ENCODE measurements around the gene CAMTA1.

The CAMTA1 gene

DNA sequence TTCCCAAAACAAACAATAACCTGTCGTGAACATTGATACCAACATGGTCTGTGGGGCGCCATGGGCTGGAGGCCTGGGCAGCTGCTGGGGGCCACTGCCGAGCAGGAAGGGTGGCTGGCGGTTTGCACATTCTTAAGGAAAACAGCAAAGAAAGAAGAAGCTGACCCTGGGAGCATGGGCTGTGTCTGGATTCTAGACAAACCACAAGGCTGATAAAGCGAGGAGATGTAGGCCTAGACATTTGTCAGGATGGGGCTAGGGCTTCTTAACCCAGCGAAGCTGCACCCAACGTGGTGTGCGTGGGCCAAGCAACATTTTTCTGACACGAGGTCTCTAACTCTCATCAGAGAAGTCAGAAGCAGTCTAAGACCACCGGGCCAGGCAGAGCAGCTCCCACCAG lies 663.7 kb downstream of the CAMTA1 start:
- DNase-seq, result no peak

DNA sequence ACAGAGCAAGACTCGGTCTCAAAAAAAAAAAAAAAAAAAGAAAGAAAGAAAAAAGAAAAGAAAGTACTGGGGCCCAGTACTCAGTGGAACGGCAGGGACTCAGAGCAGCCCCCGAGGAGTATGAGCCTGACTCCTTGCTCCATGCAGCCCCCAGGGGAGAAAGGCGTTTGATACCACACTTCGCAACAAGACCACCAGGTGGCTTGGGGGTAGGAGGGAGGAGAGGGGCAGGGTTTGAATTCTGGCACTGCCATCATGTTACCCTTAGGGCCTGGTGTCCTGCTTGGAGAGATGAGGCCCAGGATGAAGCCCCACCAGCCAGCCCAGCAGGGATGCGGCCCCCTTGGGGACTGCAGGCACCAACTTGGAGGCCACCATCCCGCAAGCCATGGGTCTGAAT lies 664.5 kb downstream of the CAMTA1 start:
- no peak for DNase-seq

DNA sequence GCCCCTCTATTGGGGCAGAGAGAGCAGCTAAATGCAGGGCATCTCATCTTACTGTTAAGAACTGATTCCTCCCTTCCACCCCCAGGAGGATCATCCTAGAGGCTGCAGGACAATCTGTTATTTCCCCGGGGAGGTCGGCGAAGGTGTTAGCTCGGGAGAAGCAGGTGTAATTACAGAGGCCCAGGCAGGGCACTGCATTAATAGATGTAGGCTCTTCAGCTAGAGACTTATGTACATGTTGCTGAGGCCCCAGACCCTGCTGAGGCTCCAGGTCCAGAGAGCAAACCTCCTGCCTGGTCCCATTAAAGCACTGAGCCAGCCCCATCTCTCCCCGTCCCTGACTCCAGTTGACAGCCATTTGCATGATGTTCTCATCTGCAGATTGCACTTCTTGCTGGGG lies 665.6 kb downstream of the CAMTA1 start:
- no peak for DNase-seq

DNA sequence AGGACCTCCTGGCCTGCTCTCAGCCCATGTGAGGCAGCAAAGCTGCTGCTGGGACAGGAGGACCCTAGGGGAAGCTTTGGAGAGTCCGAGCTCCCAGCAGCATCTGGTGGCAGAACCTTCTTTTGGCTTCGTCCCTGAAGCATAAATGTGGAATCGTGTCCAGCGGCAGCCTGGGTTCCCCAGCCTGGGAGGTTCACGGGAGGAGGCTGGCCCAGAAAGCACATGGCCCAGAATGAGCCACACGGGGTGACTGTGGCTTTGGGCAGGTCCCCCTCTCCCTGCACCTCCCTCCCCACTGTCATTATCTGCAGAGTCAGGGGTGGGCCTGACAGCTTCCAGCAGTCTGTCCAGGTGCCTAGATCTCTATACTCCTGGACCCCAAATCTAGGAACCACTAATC lies 667.8 kb downstream of the CAMTA1 start:
- DNase-seq, result no peak

DNA sequence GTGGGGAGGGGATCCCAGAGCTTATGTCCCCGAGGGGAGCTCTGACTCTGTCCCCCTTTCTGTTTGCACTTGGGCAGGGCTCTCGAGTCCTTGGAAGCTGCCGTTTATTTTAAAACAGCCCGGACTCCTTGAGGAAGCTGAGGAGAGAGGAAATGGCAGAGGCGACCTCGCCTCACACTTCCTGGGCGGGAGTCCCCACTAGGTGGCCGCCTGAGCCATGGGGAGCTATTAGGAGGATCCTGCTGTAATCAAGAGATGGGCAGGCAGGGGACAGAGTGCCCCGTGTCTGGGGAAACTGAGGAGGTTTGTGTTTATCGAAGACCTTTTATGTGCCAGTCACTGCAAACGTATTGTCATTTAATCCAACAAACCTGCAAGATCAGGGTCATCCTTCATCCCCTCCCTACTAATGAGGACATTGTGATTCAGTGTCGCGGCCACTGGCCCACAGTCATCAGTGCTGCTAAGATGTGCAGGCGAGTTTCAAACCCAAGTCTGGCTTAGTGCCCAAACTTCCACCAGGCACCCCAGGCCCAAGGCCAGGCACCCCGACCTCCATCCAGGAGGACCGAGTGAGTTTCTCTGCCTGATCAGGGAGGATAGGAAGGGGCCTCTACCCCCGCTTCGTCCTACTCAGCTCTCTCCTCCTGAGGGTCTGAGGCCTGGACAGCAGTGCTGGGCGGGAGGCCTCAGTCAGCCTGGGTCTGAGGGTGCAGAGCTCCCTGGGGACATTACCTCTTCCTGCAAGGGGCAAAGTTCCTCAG lies 669.0 kb downstream of the CAMTA1 start:
- no peak for DNase-seq

DNA sequence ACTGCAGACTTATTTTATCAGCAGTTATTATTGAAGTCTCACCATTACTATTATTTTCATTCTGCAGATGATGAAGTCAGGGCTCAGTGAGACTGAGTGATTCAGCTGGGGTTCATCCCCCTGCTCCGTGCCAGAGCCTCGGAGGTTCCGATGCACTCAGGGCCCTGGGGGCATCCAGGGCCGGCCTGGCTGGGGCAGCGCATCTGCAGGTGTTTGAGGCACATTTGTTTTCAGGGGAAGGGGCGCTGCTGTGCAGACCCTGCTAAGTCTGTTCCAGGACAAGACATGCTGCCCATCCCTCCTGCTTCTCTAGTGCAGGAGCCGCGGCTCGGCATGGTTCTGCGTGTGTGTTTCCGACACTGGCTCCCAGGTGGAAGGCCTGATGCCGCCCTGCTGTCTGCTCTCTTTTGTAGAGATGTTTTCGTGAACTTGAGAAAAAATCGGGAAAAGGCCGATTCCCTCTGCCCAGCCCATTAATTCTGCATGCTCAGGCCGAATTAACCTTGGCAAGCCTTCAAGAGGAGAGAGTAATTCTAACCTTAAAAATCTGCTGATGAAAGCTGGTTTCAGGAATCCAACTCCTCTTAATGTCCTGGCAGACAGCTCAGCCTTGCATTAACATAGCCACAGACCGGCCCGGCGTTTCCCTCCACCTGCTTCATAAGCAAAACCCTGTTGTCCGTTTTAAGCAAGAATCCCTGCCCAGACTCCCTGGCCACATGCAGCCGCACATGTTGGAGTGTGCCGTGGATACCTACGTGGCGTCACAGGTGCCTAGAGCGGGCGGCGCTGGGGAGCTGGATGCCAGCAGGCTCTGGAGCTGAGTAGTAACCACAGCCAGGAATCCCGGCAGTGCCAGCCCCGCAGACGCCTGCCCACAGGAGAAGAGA lies 669.9 kb downstream of the CAMTA1 start:
- DNase-seq, result no peak

DNA sequence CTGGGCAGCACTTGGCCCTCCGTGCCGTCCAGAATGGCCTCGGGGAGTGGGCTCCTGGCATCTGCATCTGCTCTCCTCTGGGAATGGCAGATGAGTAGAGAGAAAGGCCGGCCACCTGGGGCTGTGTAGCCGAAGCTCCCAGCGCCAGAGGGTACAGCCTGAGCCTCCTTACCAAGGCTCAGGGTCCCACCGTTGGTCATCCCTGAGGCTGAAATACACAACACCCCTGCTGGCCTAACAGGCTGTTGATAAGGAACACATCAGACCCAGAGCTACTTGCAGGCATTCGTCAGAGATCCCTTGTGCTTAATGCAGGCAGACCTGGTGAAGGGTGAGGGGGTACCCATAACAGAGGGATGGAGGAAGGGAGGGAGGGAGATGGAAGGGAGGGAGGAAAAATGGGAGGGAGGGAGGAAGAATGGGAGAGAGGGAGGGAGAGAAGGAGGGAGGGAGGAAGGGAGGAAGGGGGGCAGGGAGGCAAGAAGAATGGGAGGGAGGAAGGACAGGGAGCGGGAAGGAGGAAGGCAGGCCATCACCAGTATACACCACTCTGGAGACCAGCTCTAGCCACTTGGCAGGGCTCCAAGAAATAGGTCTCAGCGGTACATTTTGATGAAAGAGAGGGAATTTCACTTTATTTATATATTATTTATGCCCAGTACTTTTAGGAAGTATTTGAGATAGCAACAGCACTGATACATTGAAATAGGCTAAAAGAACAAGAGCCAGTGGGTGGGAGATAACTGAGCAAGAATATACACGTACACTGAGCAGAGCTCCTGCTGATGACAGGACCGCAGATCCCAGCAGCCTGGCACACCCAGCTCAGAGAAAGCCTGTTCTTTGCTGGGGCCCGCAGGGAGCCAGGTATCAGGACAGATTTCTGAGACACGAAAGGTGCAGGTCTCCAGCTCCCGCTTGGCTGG lies 670.8 kb downstream of the CAMTA1 start:
- no peak for DNase-seq

DNA sequence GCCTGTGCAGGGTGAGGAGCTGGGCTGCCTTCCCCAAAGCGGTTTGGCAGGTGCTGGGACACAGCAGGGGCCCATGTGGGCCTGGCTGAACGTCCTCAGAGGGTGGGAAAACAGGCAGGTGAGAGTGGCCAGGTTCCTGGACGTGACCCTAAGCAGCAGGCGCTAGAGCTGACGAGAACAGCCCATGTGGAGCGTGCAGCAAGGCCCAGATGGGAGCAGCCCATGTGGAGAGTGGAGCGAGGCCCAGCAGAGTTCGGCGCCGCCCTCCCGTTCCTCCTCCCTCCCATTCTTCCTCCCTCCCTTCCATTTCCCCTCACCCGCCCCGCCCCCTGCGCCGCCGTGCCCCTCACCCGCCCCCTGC lies 671.4 kb downstream of the CAMTA1 start:
- no peak for DNase-seq

DNA sequence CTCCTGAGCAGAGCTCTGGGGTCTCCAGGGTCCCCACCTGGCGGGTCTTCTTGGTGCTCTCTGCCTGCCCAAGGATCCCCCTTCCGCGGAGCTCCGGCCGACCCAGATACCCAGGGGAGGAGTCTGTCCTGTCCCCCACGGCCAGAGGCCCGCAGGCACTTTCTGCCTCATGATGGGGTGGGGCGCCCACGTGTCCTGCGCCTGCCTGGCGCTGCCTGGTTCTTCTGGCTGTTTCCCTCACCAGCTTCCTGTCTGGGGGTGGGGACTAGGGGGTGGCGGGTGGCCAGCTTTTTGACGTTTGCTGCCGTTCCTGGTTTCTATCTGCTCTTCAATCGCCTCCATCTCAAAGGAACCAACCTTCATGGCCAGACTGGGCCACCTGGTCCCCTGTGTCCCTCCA lies 672.6 kb downstream of the CAMTA1 start:
- DNase-seq, result no peak

DNA sequence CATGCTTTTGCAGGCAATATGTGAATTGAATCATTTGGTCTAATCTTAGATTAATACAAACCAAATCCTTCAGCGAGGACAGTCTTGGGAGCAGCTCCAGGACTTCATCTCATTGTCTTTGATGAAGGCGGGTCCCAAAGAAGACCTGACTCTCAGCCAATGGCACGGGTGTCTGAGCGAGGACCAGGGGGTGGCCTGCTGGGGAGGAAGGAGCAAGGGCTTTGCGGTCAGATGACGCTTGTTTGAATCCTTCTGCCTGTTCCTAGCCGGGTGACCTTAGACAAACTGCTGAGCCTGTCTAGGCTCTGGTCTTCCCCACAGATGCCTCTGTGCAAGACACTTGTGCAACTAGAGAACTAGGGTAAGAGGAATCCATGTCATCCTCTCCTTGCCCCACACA lies 673.7 kb downstream of the CAMTA1 start:
- no peak for DNase-seq

DNA sequence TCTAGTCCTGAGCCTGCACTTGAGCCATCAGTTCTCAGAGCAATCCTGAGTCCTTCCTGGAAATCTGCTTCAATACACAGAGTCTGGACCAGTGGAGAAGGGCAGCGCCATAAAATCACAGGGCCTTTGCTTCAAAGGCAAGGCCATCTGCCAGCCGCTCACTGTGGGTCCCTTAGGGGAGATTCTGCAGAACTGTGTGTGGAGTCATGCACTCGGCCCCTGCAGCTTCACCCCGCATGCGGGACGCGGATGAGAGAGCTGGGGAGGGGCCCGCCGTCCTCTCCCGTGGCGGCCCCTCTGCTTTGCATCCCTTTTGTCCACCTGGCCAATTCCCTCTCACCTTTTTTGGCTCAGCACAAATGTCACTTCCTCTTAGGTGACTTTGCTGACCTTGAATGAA lies 674.7 kb downstream of the CAMTA1 start:
- no peak for DNase-seq

DNA sequence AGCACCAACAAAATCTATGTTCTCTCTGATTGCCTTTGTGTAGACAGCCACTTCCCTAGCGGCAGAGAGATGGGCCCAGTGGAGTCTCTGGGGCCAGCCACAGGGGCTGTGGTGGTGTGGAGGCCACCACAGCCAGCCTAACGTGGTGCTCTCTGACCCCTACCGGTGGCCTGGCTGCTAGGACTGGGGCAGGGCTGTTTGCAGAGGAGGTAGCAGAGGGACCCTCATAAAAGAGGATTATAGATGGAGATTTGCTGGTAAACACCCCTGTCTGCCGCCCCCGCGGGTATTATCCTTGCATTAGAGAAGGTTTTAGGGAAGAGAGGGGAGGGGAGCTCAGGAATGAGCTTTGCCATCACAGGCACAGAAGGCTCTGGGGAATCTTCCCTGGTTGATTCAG lies 675.6 kb downstream of the CAMTA1 start:
- no peak for DNase-seq

DNA sequence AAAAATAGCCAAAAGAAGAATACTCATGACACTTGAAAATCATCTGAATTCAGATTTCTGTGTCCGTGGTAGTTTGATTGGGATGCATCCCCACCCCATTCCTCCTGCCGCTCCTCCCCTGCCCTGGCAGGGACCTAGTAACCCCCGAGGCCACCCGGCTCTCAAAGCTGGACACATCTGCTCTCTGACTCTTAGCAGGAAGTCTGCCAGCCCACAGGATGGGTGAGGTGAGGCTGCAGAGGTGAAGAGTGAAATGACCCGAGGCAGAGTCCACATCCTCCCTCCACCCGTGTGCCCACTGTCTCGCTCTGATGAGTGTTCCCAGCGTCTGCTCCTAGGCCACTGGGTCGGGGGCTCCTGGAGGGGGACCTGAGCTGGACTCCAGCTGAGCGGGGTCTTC lies 677.4 kb downstream of the CAMTA1 start:
- no peak for DNase-seq

DNA sequence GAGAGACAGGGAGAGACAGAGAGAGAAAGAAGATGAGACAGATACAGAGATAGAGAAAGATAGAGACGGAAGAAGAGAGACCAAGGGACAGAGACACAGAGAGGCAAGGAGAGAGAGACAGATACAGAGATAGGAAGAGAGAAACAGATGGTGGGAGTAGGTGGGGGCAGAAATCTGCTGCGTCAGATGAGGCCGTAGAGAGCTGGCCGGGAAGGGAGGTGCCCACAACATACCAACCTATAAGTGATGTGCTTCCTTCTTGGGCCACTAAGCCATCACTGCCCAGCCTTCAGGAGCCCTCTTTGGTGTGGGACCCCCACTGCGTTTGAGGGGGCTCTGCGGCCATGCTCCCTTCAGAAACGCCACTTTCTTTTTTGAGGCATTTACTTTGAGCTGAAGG lies 678.3 kb downstream of the CAMTA1 start:
- no peak for DNase-seq

DNA sequence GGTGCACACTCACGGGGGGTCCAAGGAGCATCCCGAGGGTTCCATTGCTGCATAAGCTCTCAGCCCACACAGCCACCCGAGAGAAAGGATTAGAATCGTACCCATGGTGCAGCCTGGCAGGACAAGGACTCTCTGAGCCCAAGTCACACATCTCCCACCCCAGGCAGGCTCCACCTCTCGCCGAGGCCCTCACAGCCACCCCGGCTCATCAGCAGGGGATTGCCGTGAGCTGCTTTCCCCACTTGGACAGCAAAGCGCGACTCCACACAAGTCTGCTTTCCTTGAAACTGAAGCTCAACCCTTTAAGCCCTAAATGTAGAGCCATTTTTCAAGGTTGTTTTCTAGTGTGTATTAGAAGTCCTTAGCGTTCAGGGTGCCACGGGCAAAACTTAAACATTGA lies 679.5 kb downstream of the CAMTA1 start:
- DNase-seq, result no peak

DNA sequence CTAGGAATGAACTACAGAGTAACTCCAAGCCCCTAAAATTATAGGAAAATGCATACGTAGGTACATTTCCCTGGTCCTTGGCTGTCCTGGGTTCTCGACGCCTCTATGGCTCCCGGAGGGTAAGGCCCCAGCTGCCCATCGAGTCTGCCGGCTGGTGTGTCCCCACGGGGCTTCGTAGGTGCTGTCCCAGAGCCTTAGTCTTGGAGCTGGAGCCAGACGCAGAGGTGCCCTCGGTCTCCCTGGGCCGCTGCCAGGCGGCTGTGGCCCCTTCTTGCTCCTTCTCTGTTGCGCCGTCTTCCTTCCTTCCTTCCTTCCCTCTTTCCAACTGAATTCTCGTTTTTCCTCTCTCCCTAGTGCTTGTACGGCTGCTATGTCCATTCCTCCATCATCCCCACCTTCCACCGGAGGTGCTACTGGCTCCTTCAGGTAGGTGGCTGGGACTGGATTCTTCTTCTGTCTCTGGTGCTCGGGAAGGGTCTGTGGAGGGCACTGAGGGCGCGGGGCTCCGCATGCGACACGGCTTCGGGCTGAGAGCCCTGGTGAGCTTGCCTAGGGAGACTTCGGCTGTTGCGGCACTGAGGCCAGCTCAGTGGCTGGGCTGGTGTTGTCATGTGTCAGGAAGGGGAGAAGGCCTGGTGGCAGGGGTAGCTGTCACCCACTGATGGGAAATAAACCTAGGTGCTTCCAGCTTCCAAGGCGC lies 682.4 kb downstream of the CAMTA1 start:
- no peak for DNase-seq

DNA sequence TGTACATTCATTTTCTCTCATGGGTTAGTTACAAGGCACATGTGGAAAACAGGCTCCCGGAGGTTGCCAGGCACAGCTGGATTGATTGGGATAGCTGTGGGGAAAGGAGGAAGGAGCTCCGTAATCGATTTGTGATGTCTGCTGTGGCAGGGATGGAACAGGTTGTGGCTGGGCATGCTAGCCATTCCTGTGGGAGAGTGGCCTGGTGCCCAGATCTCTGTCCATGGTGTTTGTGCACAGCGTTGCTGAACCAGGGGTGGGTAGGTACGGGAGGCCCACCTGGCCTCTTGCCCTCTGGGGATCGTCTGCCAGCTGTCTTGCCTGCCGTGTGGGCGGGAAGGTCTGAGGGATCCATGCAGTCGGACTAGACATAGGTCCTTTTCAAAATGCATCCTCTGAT lies 683.0 kb downstream of the CAMTA1 start:
- no peak for DNase-seq

DNA sequence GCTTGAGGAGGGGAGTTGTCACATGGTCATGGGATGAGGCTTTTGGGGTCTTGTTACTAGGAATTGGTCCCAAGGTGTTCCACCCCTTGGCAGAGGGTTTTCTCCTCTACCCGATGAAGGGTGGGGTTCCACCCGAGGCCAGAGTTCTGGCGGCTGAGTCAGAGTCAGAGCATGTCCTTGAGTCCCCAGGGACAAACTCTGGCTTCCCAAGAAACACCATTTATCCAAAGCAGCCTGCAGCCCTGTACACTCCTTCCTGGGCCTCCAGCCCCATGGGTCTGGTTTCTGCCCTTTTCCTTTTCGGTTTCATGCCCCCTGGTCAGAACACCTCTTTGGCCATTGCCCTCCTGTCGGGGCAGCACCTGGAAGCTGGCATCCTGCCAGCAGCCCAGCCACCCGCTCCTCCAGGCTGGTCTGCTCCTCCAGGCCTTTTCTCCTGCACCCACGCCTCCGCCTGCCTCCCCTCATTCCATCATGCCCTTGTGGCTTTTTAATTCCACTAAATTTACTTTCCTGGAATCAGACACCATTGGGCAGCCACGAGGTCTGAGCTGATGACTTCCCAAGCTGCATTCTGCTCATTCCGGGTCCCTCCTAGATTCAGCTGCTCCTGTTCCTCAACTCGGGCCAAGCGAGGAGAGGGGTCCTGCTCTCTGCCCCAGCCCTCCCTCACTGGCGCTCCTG lies 684.1 kb downstream of the CAMTA1 start:
- DNase-seq, result no peak

DNA sequence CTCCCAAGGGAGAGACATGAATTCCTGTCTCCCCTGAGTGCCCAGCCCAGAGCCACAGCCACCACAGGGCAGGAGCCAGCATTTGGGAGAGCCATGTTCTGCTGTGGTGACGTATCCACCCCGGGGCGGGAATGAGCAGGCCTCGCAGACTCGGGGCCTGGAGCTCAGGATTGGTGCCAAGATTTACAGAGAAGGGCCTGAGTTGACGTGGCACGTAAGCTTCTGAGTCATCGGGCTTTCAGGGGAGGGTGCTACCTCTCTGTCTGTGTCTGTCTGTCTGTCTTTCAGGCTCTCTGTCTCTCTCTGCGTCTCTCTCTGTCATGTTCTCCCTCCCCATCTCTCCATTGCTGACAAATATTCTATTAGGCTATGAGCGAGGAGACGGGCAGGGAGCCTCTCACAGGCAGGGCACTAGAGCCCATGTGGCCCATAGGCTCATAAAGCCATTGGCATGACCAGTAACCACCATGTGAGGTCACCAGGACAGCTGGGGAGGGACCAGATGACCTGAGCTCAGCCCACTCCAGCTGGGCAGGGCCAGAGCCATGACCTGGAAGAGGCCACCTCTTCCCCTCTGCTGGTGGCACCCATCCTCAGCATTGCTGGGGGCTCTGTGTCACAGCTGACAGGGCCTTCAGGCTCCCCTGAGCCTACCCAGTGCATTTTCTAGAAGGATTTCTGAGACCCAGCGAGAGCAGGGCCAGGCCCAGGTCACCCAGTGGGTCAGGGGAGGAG lies 685.8 kb downstream of the CAMTA1 start:
- no peak for DNase-seq

DNA sequence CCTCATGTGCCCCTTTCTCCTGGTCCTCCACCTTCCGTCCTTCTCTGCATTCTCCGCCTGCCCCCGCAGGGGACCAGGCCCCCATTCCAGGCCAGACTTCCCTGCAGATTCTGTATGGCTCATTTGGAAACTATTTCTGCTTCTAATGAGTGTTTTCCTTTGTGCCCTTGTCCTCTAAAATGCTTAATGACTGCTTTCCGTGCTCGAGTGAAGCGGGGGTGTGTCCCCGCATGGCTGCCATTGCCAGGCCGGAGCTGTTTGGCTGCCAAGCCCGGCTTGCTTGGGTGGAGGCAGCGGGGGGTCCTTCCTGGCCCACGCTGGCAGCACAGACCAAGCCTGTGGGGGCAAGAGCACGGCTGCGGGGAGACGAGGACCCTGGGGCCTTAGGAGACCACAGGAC lies 686.6 kb downstream of the CAMTA1 start:
- no peak for DNase-seq
